ENCODE measurements around the gene PRRT2.

GRCh38 chr16:29805232-29806098 lies 6.5 kb upstream of the PRRT2 start:
- TF ChIP-seq, protein P1, sequence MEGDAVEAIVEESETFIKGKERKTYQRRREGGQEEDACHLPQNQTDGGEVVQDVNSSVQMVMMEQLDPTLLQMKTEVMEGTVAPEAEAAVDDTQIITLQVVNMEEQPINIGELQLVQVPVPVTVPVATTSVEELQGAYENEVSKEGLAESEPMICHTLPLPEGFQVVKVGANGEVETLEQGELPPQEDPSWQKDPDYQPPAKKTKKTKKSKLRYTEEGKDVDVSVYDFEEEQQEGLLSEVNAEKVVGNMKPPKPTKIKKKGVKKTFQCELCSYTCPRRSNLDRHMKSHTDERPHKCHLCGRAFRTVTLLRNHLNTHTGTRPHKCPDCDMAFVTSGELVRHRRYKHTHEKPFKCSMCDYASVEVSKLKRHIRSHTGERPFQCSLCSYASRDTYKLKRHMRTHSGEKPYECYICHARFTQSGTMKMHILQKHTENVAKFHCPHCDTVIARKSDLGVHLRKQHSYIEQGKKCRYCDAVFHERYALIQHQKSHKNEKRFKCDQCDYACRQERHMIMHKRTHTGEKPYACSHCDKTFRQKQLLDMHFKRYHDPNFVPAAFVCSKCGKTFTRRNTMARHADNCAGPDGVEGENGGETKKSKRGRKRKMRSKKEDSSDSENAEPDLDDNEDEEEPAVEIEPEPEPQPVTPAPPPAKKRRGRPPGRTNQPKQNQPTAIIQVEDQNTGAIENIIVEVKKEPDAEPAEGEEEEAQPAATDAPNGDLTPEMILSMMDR (IDR thresholded peaks at IDR 0.05) = no peak
- peak; percentile 82 for TF ChIP-seq POLR2A (IDR thresholded peaks at IDR 0.05)

Measured in right lobe of liver (tissue), 4 donors.